Measurements from ENCODE around the gene SPATA46. TPM values are rescaled to one million over a fixed set of nuclear protein-coding genes. Genes with fewer than 3 reads are reported as not detected.

Gene SPATA46
- total RNA-seq, 1 experiment from 2014 or later: not detected

DNA sequence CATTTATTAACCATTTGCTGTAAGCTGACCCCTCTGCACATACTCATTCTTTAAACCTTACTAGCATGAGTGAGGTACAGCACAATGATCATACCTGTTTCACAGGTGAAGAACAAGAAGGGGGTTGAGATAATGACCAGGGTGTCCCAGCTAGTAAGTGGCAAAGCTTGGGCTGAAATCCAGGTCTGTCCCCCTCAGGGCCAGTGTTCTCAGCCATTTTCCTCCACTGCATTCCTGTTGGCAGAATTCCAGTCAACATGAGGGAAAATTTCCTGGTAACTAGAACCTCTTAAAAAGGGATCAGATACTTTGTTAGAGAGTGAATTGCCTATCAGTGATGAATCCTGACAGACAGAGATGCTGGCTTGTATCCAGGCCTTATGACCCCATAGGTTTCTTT is 48.1 kb downstream of the SPATA46 start:
- BruUV-seq (replicated peaks): no TSS peak
- H3K27me3 ChIP-seq (ENCODE audit: insufficient read depth, low read length): no peaks in the 10 kb centered on the region; the same call in 1 of the 2 replicates
- no peaks in the 10 kb centered on the region for H4K20me1 ChIP-seq (ENCODE audit: insufficient read depth)
- ChIA-PET POLR2A (no interaction called here), RAD21 (ENCODE audit: low non-redundant PET in 1 of 2, low total read pairs in 2 of 2, uncharacterized antibody in 2 of 2, unreplicated experiment in 2 of 2) (no interaction called here), CTCF (no interaction called here)
- no peak overlapping the region for H3K27ac ChIP-seq (ENCODE audit: low read depth, low read length)
- no peaks in the 10 kb centered on the region for H3K9me2 ChIP-seq (ENCODE audit: insufficient read depth)
- no peaks in the 10 kb centered on the region for H3K9me3 ChIP-seq (ENCODE audit: control insufficient read depth in 1 of 2, insufficient read depth in 1 of 2, low read depth in 1 of 2, low read length in 2 of 2)
- no peak overlapping the region for H3K4me2 ChIP-seq (ENCODE audit: low read length)
- no peak overlapping the region for H2AFZ ChIP-seq (ENCODE audit: low read depth, low read length, poor library complexity, severe bottlenecking)
- H3K9ac ChIP-seq (ENCODE audit: low read length): no peak overlapping the region
- no peaks in the 10 kb centered on the region for H3K79me2 ChIP-seq (ENCODE audit: insufficient read depth, low read length)
- TF ChIP-seq SP1 (IDR thresholded peaks at IDR 0.05; ENCODE audit: low read depth): no peak
- intact Hi-C loops (cut with micrococcal nuclease): no loop called here
- DNase-seq (ENCODE audit: low read depth, low spot score) (no peak), ATAC-seq (no peak)
- H3K4me1 ChIP-seq (ENCODE audit: control insufficient read depth in 1 of 2, insufficient read depth in 2 of 2, low read length in 2 of 2): peaks cover 0 to 3% of the 10 kb centered on the region in 2 experiments; a peak in 1 of 4 replicates
- no peaks in the 10 kb centered on the region for H3K36me3 ChIP-seq (ENCODE audit: control insufficient read depth in 1 of 2, insufficient read depth in 2 of 2, low read length in 2 of 2)
- H3K4me3 ChIP-seq (replicated peaks in 1 of 2; ENCODE audit: low read depth in 1 of 2, low read length in 2 of 2): no peak overlapping the region

- RAD21 ChIA-PET (ENCODE audit: low non-redundant PET in 1 of 2, low total read pairs in 2 of 2, uncharacterized antibody in 2 of 2, unreplicated experiment in 2 of 2): no interaction called here
Measured at GRCh38 chr1:162327788-162328165, 48.9 kb downstream of the SPATA46 start.

More at GRCh38 chr1:162327788-162328165, 48.9 kb downstream of the SPATA46 start:
- intact Hi-C loops (cut with micrococcal nuclease): no loop called here
- DNase-seq (ENCODE audit: low read depth, low spot score) (no peak), ATAC-seq (no peak)
- Histone ChIP-seq H3K79me2 (ENCODE audit: insufficient read depth, low read length) (no peaks in the 10 kb centered on the region), H3K36me3 (ENCODE audit: control insufficient read depth in 1 of 2, insufficient read depth in 2 of 2, low read length in 2 of 2) (no peaks in the 10 kb centered on the region), H4K20me1 (ENCODE audit: insufficient read depth) (no peaks in the 10 kb centered on the region), H3K9ac (ENCODE audit: low read length) (no peak overlapping the region), H3K4me1 (ENCODE audit: control insufficient read depth in 1 of 2, insufficient read depth in 2 of 2, low read length in 2 of 2) (peaks cover 0 to 3% of the 10 kb centered on the region in 2 experiments; a peak in 1 of 4 replicates), H3K4me3 (replicated peaks in 1 of 2; ENCODE audit: low read depth in 1 of 2, low read length in 2 of 2) (no peak overlapping the region), H3K4me2 (ENCODE audit: low read length) (no peak overlapping the region), H2AFZ (ENCODE audit: low read depth, low read length, poor library complexity, severe bottlenecking) (no peak overlapping the region), H3K9me2 (ENCODE audit: insufficient read depth) (no peaks in the 10 kb centered on the region), H3K9me3 (ENCODE audit: control insufficient read depth in 1 of 2, insufficient read depth in 1 of 2, low read depth in 1 of 2, low read length in 2 of 2) (no peaks in the 10 kb centered on the region), H3K27me3 (ENCODE audit: insufficient read depth, low read length) (no peaks in the 10 kb centered on the region; the same call in 1 of the 2 replicates), H3K27ac (ENCODE audit: low read depth, low read length) (no peak overlapping the region)
- POLR2A ChIA-PET: no interaction called here
- TF ChIP-seq ZFX (IDR thresholded peaks at IDR 0.05) (no peak), CTCF (IDR thresholded peaks at IDR 0.05 in 2 of 3, conservative IDR thresholded peaks at IDR 0.05 in 1 of 3; ENCODE audit: borderline replicate concordance in 1 of 3, insufficient read depth in 1 of 3, low read depth in 2 of 3, low read length in 2 of 3) (no peak)
- CTCF ChIA-PET: no interaction called here
- no TSS peak for BruUV-seq (replicated peaks)

All from HCT116 (cell line).